NT2/D1 (cell line): ENCODE measurements around the gene MAP3K20.

Source experiments
- YY1 ChIP-seq: IDR thresholded peaks from 2 replicates; pipeline ENCODE4 v1.6.1; 2011; ENCODE audit not compliant: insufficient read length, insufficient read depth
- ZNF274 ChIP-seq: IDR thresholded peaks from 2 replicates; pipeline ENCODE4 v1.6.1; 2011; ENCODE audit warnings: mild to moderate bottlenecking, low read depth, low read length

DNA sequence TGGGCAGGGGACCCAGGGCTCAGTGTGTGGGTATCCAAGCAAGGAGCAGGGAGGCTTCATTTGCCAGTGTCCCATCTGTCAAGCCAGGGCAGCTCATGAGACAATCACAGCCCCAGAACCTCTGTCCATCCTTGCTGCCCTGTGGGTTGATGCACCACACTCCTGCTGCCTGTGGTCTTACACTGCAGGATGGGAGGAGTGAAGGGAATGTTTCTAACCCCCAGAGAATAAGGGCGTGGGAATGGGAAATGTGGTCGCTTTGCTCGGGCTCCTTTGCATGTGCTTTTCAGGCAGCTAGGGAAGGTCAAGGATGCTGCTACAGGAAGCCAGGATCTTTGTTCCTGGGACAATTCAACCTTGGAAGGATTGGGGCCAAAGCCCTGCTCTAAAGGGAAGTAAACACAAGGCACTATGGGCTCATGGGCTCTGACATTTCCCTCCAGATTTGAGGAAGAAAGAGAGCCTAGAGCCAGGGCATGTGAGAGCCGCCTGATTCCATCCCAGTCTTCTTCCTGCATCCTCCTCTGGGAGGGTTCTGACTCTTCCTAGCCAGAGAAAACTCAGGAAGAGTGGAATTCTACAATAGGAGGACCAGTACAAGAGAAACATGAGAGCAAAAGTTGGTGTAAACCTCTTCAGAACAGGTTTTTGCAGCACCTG is 18.8 kb upstream of the MAP3K20 start:
- TF ChIP-seq YY1 (no peak), ZNF274 (no peak)
